ENCODE measurements around the gene PNLIPRP2.

The PNLIPRP2 gene

DNA sequence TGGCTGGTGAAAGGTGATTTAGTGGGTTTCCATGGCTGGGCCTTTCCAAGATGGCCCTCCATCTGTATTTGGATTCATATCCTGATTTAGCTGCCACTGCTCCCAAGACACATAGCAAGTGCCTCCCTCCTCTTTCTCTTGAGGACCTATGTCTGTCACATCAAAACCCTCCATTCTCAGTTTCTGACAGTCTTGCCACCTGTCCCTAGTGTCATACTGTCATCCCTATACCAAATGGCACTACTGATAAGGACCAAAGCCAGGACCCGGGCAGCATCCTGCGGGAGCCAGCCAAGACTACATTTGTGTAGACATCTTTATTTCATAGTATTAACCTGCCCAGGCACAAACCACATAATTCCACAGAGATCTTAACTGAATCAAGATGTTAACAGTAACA, 34.8 kb downstream of the PNLIPRP2 start:
- no peak for DNase-seq (ENCODE audit: low spot score)

DNA sequence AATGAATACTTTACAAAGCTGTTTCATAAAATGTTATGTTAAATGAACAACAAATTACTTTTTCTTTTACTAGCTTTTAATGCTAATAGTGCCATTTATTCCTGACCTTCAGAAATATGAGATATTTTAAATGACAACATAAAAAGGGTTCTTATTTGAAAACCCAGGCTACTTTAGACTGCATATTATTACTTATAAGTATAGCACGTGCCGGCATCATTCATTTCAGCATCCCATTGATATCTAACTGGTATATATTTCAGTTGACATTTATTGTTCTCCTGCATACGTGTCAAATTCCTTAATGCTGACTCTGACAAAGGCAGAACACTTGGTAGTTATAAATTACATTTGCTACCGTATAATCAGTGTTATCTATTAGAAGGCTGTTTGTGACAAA, 35.3 kb downstream of the PNLIPRP2 start:
- no peak for DNase-seq (ENCODE audit: low spot score)

DNA sequence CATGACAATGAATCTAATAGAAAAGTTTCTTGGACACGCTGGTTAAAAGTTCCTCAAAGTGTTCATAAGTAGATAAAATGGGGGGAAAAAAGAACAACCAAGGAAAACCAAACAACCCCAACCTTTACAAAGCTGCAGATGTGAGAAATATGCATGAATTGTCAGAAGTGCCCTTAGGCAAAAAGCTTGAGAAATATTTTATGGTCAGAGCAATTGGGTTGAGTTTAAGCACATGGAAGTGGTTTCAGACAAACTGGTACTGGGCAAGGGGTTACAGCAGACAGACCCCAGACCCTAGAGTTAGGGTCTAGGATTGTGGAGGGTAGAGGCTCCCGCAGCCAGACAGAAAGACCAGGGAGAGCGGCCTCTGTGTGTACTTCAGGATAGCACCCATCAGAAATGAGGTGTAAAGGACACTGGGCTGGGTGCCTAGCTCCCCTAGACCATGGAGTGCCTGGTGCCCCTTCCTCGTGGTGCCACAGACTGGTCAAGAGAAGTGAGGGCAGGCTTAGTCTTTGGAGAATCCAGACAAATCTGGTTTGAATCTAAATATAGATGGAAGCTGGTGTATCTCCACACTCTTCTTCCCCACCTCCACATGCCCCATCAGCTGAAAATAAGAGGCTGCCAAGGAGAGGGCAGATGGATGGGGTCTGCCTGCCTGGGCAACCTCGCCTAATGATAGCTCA, 37.3 kb downstream of the PNLIPRP2 start:
- DNase-seq (ENCODE audit: low spot score), result no peak

DNA sequence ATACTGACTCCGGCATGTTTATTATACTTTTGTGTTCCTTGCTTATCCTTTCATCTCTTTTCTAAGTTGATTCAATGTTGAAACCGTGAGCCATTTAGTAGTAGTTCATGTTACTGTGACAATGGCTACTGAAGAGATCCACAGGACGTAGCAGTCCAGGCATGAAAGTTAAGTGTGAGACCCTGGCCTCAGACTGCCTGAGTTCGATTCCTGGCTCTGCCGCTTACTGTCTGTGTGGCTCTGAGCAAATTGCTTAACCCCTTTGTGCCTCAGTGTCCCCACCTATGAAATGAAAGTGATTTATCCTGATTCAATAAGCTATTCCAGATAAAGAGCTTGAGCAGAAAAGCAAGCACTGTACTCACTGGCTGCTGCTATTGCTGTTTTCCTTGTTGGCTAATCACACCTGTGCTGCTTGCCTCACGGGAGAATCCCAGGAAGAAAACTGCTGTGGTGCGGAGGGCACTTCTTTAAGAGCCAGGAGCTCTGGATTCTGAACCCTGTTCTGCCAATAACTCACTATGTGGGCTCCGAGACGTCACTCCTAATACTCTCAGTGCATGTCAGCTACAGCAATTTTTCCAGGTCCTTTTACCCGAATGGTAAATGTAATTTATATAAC, 38.4 kb downstream of the PNLIPRP2 start:
- no peak for DNase-seq (ENCODE audit: low spot score)

DNA sequence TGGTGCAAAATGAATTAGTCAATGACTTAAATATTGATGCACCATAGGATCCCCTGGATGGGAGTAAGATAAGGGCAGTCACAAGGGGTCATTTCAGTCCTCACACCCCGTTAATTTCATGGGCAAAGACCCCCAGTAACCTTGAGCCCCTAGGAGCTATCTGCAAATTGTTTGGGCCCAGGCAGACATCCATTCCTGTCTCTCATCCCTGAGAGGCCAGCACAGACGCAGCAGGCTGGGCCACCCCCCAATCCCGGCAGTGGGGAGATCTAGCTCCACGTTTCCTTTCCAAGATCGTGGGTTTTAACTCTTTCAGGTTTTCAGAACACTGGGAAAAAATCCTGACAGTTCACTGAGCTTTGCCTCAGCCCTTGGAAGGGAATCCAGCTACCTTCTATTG, 40.1 kb downstream of the PNLIPRP2 start:
- DNase-seq (ENCODE audit: low spot score), result no peak

DNA sequence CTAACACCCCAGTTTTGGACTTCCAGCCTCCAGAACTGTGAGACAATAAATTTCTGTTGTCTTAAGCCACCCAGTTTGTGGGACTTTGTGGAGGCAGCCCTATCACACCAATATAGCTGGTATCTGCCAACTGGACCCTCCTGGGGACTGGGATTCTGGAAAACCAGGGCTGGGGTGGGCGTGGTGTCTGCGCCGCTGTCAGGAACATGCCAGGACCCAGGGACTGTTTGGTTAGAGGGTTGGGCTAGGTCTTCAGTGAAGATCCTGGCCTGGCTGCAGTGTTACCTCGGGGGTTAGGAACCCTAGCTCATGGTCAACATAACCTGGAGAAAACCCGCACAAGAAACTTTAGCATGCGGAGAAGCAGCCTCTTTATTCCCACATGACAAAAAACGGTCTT, 42.6 kb downstream of the PNLIPRP2 start:
- DNase-seq (ENCODE audit: low spot score), result no peak

DNA sequence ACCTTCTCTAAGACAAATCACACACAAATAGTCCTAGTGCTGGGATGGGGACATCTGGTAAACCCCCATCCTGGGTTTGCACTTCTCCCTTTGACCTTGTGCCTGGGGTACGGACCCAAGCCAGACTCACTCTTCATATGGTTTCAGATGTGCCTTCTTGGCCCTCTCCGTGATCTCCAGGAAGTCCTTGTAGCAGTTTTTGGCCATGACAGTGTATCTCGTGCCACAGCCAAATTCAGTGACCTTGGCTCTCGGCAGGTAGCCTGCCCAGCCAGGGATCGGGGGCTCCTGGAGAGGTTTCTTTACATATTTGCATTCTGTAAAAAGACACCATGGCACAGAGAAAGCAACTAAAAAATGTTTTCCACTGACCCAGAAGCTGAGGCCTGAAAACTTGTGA, 43.9 kb downstream of the PNLIPRP2 start:
- DNase-seq (ENCODE audit: low spot score), result no peak

DNA sequence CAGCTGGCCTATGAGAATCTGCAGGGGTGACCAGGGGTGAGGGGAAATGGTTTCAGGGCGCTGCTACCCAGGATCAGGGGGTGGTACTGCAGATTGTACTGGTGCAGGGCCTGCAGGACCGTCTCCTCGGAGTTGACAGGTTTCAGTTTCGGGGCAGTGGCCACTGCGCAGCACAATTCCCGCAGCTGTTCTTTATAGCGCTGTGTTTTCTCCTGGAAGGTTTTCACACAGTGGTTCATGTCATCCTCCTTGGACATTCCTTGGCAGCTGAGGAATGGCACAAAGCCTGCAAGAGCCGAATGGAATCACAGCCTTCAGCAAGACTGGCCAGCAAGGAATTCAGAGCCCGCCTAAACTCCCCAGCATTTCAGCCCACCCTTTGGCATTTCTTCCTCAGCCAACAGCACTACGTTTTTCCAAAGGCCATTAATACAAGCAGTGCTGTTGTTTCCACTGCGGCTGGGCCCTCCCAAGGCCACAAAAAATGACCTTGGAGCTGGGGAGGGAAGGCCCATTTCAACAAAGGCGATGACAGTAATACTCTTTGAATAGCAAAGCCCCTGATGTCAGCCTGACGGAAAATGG, 44.9 kb downstream of the PNLIPRP2 start:
- no peak for DNase-seq (ENCODE audit: low spot score)

DNA sequence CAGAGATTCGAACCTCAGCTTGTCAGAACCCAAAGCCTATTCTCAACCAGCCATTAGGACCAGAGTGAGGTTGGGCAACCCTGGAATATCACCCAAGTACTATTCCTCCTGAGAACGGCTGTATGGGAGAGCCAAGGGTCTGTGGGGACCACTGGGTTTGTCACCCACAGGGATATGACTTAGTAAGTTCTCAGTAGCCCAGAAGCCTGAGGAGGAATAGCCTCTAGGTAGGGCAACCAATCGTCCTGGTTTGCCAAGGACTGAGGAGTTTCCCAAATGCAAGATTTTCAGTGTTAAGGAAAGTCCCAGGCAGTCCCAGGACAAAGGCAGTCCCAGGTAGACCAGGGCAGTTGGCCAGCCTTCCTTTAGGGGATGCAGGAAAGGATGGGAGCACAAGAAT, 46.7 kb downstream of the PNLIPRP2 start:
- DNase-seq (ENCODE audit: low spot score), result no peak

DNA sequence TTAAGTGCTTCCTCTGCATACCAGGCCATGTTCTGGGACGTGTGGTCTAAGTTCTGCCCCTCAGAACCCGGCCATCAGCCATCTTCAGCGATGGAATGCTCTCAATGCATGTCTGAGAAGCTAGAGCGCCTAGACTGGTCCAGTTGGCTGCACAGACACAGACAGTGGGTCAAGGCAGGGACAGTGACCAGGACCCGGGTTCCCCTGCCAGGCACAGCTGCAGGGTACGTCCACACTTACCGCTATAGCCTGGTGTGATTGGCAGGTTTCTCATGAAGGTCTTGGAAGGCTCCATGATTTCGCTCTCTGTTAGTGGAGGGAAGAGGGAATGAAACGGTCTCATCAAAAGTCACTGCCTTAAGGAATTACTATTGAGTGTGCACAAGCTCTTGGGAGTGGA, 47.3 kb downstream of the PNLIPRP2 start:
- DNase-seq (ENCODE audit: low spot score), result no peak

DNA sequence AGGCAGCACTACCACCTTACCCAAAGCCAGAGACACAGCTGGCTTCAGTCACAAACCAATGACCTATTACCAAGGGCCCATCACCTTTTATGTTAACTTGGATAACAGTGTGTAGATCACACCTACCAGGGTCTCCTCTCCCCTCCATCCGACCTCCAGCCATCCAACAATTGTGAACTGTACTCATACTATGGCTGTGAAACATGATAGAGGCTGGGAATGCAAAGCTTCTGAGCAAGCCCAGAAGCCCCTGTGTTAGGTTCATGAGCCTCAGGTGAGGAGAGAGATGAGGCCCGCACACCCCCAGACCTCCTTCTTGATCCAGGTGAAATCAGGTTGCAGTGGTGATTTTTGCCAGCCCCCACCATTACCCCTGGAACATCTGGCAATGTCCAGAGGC, 47.7 kb downstream of the PNLIPRP2 start:
- DNase-seq (ENCODE audit: low spot score), result no peak

DNA sequence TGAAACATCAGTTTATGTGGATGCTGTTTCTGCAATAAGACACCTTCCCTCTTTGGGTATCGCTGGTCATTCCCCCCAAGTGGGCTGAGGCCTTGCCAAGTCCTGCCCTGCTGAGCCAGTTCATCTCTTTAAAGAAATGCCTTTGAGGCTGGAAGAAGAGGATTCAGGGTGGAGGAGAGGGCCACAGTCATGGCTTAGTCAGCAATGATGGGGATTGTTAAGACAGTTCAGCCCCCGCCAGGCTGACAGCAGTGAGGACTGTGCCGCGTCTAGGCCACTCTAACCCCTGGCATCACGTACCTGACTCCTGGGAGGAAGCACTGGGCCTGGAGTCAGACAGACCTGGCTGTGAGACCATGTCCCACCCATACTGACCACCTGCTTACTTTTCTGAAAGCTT, 48.3 kb downstream of the PNLIPRP2 start:
- DNase-seq (ENCODE audit: low spot score), result no peak

DNA sequence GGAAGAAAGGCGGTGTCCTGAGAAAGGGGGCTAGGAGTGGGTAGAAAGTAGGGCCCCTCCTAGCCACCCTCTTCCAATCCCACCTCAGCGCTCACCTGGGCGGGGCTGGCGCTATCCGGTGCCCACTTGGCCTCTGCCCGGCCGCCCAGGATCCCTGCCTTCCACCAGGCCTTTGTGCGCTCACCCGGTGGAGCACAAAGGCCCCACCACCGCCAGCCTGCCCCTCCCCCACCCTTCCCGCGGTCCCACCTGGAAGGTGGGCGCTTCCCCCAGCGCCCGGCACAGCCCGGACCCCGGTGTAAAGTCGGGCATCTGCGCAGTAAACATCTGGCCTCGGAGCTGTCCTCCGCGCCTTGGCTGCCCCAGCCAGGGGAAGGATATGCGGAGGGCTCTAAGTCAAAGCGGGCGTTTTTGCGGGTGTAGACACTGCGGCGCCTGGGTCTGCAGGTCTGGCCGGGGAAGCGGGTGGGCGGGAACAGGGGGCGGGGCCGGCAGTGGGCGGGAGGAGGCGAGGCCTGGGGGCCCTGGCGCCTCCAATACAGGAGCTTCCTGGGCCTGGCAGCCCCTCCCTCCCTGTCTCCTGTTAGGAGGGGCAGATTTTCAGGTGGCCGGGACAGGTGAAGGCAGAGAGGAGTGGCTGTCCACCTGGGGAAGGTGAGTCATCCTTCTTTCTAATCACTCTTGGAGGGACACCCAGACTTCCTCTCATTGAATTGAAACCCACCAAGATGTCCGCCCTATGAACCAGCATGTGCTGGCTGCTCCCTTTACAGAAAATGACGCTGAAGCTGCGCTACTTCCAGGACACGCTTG, 49.3 kb downstream of the PNLIPRP2 start:
- no peak for DNase-seq (ENCODE audit: low spot score)

DNA sequence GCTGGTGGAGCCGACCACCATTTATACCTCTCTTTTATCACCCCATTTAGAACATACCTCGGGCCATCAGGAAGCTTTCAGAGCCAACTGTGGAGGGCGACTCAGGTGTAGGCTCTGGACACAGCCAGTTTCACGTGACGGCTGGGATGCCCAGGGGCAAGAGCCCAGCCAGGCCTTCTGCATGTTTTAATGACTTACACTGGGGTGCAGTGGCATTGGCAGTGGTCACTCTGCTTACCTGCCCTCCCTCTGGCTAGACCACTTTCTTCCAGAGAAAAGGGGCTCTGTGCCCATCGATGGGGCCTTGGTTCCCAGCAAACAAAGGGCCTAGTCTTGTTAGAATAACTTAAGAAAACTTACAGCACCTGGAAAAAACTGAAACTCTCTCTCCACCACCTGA, 50.0 kb downstream of the PNLIPRP2 start:
- no peak for DNase-seq (ENCODE audit: low spot score)

DNA sequence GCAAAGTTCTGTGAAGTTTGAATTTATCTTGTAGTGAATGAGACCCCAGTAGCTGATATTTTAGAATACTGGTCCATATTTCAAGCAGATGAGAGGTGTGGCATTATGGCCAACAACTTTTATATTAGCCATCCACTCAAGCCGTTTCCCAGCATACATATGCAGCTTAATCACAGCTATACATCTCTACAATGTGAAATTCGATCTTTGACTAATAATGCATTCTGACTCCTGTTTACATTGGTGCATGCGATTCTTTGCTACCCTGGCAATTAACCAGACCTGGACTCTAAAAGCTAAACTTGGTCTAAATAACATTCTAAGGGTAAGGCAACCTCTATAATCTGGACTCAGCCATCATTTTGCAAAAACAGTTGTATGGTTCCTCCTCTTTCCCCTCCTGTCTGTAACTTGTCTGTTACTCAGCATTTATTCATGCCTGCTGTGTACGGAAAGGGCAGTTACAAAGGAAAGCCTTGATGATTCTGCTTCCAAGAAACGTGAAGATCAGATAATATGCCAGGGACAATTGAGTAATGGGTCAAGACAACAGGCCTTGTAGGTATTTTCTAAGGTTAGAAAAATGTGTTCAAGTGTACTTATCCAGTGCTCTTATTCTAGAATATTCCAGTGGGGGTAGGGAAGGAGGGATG, 50.6 kb downstream of the PNLIPRP2 start:
- no peak for DNase-seq (ENCODE audit: low spot score)

DNA sequence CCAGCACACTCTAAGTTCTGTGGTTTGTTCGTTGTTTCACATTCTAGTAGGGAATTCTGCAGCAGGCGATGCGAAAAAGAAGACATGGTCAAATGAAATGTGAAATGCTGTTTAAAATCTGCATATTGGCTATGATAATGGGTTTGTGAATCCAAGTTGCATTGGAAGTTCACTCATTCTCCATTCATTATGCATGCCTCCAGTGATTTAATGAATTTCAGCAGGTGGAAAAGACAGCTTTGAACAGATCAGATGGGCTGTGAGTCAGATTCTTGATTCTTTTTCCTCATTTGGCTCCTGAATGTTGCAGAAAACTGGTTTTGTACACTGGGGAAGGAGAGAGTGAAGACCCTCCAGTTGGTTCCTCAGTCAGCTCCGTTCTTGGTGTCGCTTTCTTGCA, 52.1 kb downstream of the PNLIPRP2 start:
- no peak for DNase-seq (ENCODE audit: low spot score)

DNA sequence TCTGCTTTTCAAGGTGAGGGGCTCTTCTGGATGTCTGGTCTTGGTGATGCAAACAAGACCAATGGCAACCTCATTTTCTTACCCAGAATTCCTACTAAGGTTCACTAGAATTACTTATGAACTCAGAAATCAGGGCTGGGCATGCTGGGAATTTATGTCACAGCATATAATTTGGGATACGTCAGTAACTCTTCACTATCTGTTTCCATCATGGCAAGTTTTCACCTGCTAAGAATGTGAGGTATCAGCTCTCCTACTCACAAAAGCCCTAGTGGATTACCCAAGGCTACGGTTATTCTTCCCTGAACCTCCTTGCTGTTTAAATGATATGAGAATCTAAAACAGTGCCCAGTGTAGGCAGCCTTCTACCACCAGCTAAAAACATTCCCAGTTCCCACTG, 53.1 kb downstream of the PNLIPRP2 start:
- DNase-seq (ENCODE audit: low spot score), result no peak

DNA sequence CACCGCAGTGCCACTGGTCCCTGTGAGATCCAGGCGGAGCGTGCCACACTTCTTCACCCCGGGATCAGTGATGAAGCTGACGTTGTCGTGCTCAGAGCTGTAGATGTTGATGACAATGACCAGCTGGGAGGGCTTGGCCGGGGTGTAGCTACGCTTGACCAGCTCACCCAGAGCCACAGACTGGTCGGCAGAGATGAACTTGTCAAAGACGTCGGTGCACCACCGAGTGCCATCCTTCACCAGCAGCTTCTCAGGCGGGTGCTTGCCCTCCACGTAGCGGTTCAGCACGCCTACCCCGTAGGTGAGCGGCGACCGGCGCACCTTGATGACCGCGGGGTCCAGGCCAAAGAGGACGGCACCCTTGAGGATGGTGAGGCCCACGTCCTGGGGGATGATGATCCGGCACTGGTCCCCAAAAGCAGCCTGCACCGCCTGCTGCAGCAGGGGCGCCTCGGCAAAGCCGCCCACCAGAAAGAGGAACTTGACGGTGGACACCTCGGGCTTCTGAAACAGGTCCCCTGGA, 54.2 kb downstream of the PNLIPRP2 start:
- no peak for DNase-seq (ENCODE audit: low spot score)

DNA sequence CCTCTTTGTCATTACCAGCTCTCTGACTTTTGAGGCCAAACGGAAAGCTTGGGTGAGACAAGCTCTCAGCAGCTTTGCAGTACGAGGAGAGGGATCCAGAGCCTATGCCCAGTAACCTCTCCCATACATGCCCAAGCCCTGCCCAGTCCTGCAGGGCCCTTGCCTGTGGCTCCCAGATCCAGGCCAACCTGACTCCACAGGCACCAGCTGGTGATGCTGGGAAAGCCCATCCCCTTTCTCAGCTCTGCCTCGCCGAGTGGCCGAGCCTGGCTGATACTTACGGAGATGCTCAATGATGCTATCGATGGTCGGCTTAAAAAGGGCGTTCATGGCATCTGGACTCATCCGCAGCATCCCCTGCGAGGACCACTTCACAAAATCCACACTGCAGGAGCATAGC, 55.4 kb downstream of the PNLIPRP2 start:
- no peak for DNase-seq (ENCODE audit: low spot score)

DNA sequence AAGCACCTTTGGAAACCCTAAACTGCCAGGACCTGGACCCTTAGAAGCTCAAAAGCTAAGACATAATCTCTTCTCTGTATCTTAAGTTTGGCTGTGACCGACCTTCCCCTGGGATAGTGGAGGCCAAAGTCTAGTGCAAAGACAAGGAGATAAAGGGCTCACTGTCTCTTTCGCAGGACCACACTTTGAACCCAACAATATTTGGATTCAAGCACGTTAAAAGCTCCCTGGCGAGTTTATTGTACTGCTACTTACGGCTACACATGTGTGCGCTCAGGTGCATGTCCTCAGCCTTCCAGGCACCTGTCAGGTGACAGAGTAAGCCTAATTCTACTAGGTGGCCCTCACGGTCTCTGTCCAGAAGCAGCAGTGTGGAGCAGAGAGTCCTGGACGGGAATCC, 55.9 kb downstream of the PNLIPRP2 start:
- no peak for DNase-seq (ENCODE audit: low spot score)

DNA sequence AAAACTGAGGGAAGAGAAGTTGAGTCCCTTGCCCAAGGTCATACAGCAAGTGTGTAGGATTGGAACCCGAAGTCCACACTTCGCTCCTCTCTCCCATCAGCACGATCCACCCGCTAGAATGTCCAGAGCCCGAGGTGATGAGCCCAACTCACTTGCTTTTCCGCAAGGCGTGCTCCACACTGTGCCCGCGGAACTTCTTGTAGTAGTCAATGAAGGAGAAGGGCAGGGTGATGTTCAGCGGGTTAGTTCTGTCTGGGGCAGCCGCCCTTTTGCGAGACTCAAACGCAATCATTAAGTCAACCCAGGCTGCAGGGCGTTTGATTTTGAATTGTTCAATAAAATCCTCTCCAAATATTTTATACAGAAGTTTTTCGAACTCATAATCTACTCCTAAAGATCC, 58.6 kb downstream of the PNLIPRP2 start:
- DNase-seq (ENCODE audit: low spot score), result no peak

DNA sequence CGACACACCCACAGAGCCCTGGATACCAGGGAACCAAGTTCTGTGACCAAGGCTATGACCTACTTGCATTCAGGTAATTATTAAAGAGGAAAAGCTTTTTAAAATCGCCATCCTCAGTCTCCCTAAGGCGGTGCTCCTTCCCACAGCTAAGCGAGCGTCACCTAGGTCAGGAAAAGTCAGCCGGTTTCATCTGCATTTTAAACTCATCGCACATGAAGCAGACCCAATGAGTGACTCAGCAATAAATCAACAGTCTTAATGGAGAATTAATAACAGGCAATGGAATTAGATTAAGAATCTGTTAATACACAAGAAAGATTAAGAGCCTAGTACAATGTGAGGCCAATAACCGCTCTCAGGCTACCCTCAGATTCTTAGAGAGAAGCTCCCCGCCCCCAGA, 62.4 kb downstream of the PNLIPRP2 start:
- no peak for DNase-seq (ENCODE audit: low spot score)
